Activated CD4-positive, alpha-beta T cell treated with anti-CD3 and anti-CD28 coated beads, Interleukin-2, amount 10 ng/mL, durations not matched to agents 7 days and 5 days (primary cell): ENCODE results near the gene VASP. TPM values are rescaled to one million over a fixed set of nuclear protein-coding genes. Genes with fewer than 3 reads are reported as not detected.

ENCODE experiments used
- total RNA-seq, 2 experiments: library from RNA; stranded (reverse); gene quantifications; one replicate each; pipeline ENCODE4 v1.2.3, GENCODE V29; 2021

VASP gene
- total RNA-seq, 2 experiments from 2014 or later = 143 to 157 TPM

Other genes with a start within 250 kb of the VASP start
- gene CKM, start 184.6 kb upstream of the VASP start, total RNA-seq = not detected
- not detected for gene KLC3, start 166.7 kb upstream of the VASP start, total RNA-seq
- 10 to 100 TPM; 17.3 to 21.4 TPM for gene ERCC2, start 136.9 kb upstream of the VASP start, total RNA-seq
- gene PPP1R13L, start 102.4 kb upstream of the VASP start, total RNA-seq = 10 to 100 TPM; 15.5 to 17.7 TPM
- gene POLR1G, start 100.8 kb upstream of the VASP start, total RNA-seq = 1 to 10 TPM; 7.0 to 7.4 TPM
- 10 to 100 TPM; 59.9 to 66.1 TPM for gene ERCC1, start 83.6 kb upstream of the VASP start, total RNA-seq
- gene FOSB, start 39.5 kb upstream of the VASP start, total RNA-seq = 10 to 100 TPM; 36.0 to 43.9 TPM
- gene RTN2, start 10.4 kb upstream of the VASP start, total RNA-seq = 1 to 10 TPM; 1.8 to 2.0 TPM
- 1 to 10 TPM in 1 of 2 experiments, under 1 TPM in 1; 0.82 to 1.1 TPM for gene PPM1N, start 9.0 kb upstream of the VASP start, total RNA-seq
- 10 to 100 TPM; 12.6 to 13.4 TPM for gene OPA3, start 77.3 kb downstream of the VASP start, total RNA-seq
- gene GPR4, start 94.7 kb downstream of the VASP start, total RNA-seq = not detected
- 10 to 100 TPM; 80.7 to 87.3 TPM for gene EML2, start 131.9 kb downstream of the VASP start, total RNA-seq
- 1 to 10 TPM; 1.3 to 1.4 TPM for gene GIPR, start 160.7 kb downstream of the VASP start, total RNA-seq
- 100 to 1,000 TPM; 485 to 566 TPM for gene SNRPD2, start 184.5 kb downstream of the VASP start, total RNA-seq
- 1 to 10 TPM; 6.1 to 7.3 TPM for gene QPCTL, start 185.2 kb downstream of the VASP start, total RNA-seq
- gene FBXO46, start 223.4 kb downstream of the VASP start, total RNA-seq = 10 to 100 TPM; 38.5 to 40.0 TPM
- gene MEIOSIN, start 226.0 kb downstream of the VASP start, total RNA-seq = not detected